ENCODE data around the gene PRKN. TPM values are rescaled to one million over a fixed set of nuclear protein-coding genes. Genes with fewer than 3 reads are reported as not detected.

The PRKN gene
- total RNA-seq, 6 experiments from 2014 or later, result 0.32 TPM; not detected in 5

GRCh38 chr6:162017536-162017935 is 710.0 kb downstream of the PRKN start:
- Mint-ChIP-seq H3K4me1 (ENCODE audit: low read depth) (no peaks in the 10 kb centered on the region), H3K4me3 (no peak overlapping the region), H3K9me3 (peaks cover 48% of the 10 kb centered on the region), H3K27me3 (ENCODE audit: insufficient read depth) (no peaks in the 10 kb centered on the region), H3K27ac (no peak overlapping the region), H3K36me3 (ENCODE audit: low read depth) (0 out of 2 replicates have a peak, but pooled peaks cover 4% of the 10 kb centered on the region)
- no peak for DNase-seq
- no peak for TF ChIP-seq CTCF (IDR thresholded peaks at IDR 0.05)

GRCh38 chr6:162014069-162014811 is 713.3 kb downstream of the PRKN start:
- no peak overlapping the region for H3K27ac Mint-ChIP-seq
- TF ChIP-seq CTCF (IDR thresholded peaks at IDR 0.05), result no peak
- H3K27me3 Mint-ChIP-seq (ENCODE audit: insufficient read depth), result no peaks in the 10 kb centered on the region
- H3K4me1 Mint-ChIP-seq (ENCODE audit: low read depth), result no peaks in the 10 kb centered on the region
- H3K4me3 Mint-ChIP-seq, result no peak overlapping the region
- no peak for DNase-seq
- 0 out of 2 replicates have a peak, but pooled peaks cover 4% of the 10 kb centered on the region for H3K36me3 Mint-ChIP-seq (ENCODE audit: low read depth)
- H3K9me3 Mint-ChIP-seq, result peaks cover 54% of the 10 kb centered on the region

DNA sequence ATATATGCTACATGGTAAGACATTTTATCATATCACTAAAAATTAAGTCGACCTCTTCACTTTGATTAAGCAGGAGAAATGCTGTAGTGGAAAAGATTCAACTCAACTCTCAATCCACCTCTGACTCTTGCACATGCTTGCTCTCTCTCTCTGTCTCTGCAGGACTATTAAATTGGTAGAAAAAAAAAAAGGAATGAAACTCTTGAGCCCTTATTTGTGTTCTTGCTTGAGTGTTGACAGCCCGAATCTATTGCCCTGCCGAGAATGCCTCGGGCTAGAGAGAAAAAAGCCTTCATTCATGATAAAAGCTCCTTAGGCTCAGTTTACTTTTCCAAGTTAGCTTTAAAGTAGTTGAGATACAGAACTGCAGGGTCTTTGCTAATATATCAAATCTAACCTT is 722.2 kb downstream of the PRKN start:
- H3K4me3 Mint-ChIP-seq, result no peak overlapping the region
- DNase-seq, result no peak

DNA sequence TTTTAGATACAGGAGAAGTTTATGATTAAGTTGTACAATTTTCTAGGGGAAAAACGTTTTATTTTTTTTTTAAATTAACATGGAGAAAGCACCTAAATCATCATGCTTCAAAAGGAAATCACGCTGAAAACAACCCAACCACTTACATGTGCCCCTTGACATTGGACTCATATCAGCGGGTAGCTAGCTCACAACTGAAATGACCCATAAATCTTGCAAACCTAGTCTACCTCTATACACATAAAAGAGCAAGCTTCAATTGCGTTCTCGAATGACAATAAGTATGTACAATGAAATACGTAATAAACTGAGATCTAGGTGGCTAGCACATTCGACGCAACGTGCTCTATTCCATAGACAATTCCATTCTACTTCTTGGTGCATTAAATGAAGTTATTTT is 730.8 kb downstream of the PRKN start:
- Mint-ChIP-seq H3K4me3 (no peak overlapping the region), H3K27me3 (ENCODE audit: insufficient read depth) (no peaks in the 10 kb centered on the region), H3K4me1 (ENCODE audit: low read depth) (no peaks in the 10 kb centered on the region), H3K36me3 (ENCODE audit: low read depth) (no peaks in the 10 kb centered on the region), H3K27ac (no peak overlapping the region), H3K9me3 (peaks cover 63% of the 10 kb centered on the region)
- DNase-seq, result no peak
- no peak for TF ChIP-seq CTCF (IDR thresholded peaks at IDR 0.05)

More for the DNA sequence above, 722.2 kb downstream of the PRKN start:
- no peaks in the 10 kb centered on the region; the same call in 1 of the 2 replicates for H3K36me3 Mint-ChIP-seq (ENCODE audit: low read depth)
- H3K27me3 Mint-ChIP-seq (ENCODE audit: insufficient read depth), result no peaks in the 10 kb centered on the region
- H3K4me1 Mint-ChIP-seq (ENCODE audit: low read depth), result no peaks in the 10 kb centered on the region
- no peak for TF ChIP-seq CTCF (IDR thresholded peaks at IDR 0.05)
- no peak overlapping the region for H3K27ac Mint-ChIP-seq
- H3K9me3 Mint-ChIP-seq, result peaks cover 77% of the 10 kb centered on the region

GRCh38 chr6:161985876-161986423 is 741.6 kb downstream of the PRKN start:
- no peak for DNase-seq
- no peaks in the 10 kb centered on the region for H3K27me3 Mint-ChIP-seq (ENCODE audit: insufficient read depth)
- H3K36me3 Mint-ChIP-seq (ENCODE audit: low read depth), result no peaks in the 10 kb centered on the region; the same call in 1 of the 2 replicates
- H3K4me3 Mint-ChIP-seq, result no peak overlapping the region
- peaks cover 42% of the 10 kb centered on the region for H3K9me3 Mint-ChIP-seq
- no peak for TF ChIP-seq CTCF (IDR thresholded peaks at IDR 0.05)
- H3K27ac Mint-ChIP-seq, result no peak overlapping the region
- no peaks in the 10 kb centered on the region for H3K4me1 Mint-ChIP-seq (ENCODE audit: low read depth)
